Skeletal muscle tissue (tissue), 4 donors: ENCODE results near the gene MORF4L2. TPM values are rescaled to one million over a fixed set of nuclear protein-coding genes. Genes with fewer than 3 reads are reported as not detected.

Experiments
- H3K27ac ChIP-seq: one replicate; pipeline ENCODE4 v1.7.0; 2013; ENCODE audit warnings: mild to moderate bottlenecking, low read depth, low read length, inconsistent platforms
- H3K27me3 ChIP-seq, 3 donors: one replicate each; pipeline ENCODE4 v1.7.0; 2013; ENCODE audit warnings: low read length in 3 of 3; ENCODE audit not compliant: control insufficient read depth in 3 of 3, insufficient read depth in 3 of 3
- H3K36me3 ChIP-seq, 3 donors: one replicate each; pipeline ENCODE4 v1.7.0; 2013; ENCODE audit warnings: low read length in 3 of 3; ENCODE audit not compliant: control insufficient read depth in 3 of 3, insufficient read depth in 3 of 3
- H3K4me1 ChIP-seq, 3 donors: one replicate each; pipeline ENCODE4 v1.7.0; 2013; ENCODE audit warnings: low read length in 3 of 3, mild to moderate bottlenecking in 3 of 3; ENCODE audit not compliant: control insufficient read depth in 3 of 3, insufficient read depth in 3 of 3
- H3K4me3 ChIP-seq, 3 donors: one replicate each; pipeline ENCODE4 v1.7.0; 2013; ENCODE audit warnings: low read length in 3 of 3
- H3K9ac ChIP-seq, 3 donors: one replicate each; pipeline ENCODE4 v1.7.0; 2013; ENCODE audit warnings: low read length in 3 of 3, mild to moderate bottlenecking in 3 of 3, moderate library complexity in 2 of 3, low read depth in 1 of 3
- H3K9me3 ChIP-seq, 3 donors: one replicate each; pipeline ENCODE4 v1.7.0; 2013; ENCODE audit warnings: low read length in 3 of 3; ENCODE audit not compliant: control insufficient read depth in 3 of 3
- total RNA-seq: library from RNA; depleted of rRNA; stranded (reverse); fragments of >200 nt; gene quantifications from one replicate; pipeline ENCODE4 v1.2.3, GENCODE V29; 2014
- donor health status: Osteomylitis.

MORF4L2 gene
- 219 TPM for total RNA-seq

- no peaks in the 10 kb centered on the region for H3K27me3 ChIP-seq
These were observed at the start of gene MORF4L2 for GRCh38 chrX:103686199-103687072. Gene MORF4L2 (minus strand): TSS chrX:103686699. CDS start chrX:103677027, 9,672 bp downstream.

DNA sequence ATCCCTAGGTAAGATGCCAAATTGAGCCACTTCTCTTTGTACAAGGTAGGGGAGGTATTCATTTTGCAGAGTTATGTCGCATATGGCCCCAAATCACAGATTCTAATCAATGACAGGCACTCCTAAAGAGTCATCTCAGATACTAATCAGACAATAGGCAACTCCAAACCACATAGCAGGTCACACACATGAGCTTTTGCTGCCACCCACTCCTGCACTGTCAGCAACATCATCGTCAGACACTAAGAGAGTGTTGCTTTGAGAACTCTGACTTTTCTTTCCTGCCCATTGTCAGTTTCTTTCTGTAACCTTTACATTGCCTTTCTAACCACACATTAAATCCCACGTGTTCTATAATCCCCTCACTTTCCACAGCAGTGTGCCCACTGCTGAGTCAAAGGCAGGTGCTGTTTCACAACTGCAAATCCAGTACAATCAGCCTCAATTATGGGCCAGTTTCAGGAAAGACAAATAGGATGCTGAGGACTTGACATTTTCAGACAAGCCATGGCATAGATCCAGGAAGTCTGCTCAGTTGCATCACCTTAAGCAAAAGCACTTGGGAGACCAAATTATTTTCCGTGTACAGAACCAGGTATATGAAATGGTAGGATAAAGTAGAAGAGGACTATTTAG is 47.7 kb upstream of the MORF4L2 start:
- no peak overlapping the region for H3K4me3 ChIP-seq
- H3K9ac ChIP-seq: no peak overlapping the region
- no peak overlapping the region for H3K27ac ChIP-seq
- peaks cover 3 to 6% (median 4%) of the 10 kb centered on the region in 3 donors for H3K4me1 ChIP-seq
- H3K9me3 ChIP-seq: no peaks in the 10 kb centered on the region
- no peaks in the 10 kb centered on the region for H3K36me3 ChIP-seq
- H3K27me3 ChIP-seq: peaks cover 0 to 18% (median 0%) of the 10 kb centered on the region in 3 donors

More at GRCh38 chrX:103686199-103687072, at the start of gene MORF4L2:
- Histone ChIP-seq H3K4me1 (peaks cover 0 to 6% (median 5%) of the 10 kb centered on the region in 3 donors), H3K4me3 (peak within 1 kb of the TSS; percentile 78 to 91 (median 82)), H3K9ac (peak within 1 kb of the TSS; percentile 81 to 92 (median 89)), H3K27ac (peak within 1 kb of the TSS; percentile 96), H3K36me3 (peaks cover 0 to 15% (median 6%) of the 10 kb centered on the region in 3 donors), H3K9me3 (no peaks in the 10 kb centered on the region)

DNA sequence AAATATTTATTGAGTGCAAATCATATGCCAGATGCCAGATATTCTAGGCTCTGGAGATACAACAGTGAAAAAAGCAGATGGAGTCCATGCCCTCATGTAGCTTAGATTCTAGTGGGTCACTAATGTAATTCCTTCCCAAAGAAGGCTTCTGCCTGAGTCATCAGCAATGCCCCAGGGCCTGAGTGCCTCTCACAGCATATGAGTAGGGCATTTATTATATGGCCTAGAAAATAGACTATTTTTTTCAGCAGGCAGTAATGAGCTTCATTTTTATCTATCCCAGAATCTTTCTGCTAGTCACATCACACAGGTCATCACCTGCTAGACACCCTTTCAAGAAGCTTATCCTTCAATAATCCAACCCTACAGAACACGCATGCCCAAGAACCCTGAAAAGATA is 46.5 kb upstream of the MORF4L2 start:
- Histone ChIP-seq H3K36me3 (no peaks in the 10 kb centered on the region), H3K4me3 (no peak overlapping the region), H3K9me3 (no peaks in the 10 kb centered on the region), H3K9ac (no peak overlapping the region), H3K27ac (no peak overlapping the region), H3K4me1 (peaks cover 3 to 6% (median 4%) of the 10 kb centered on the region in 3 donors), H3K27me3 (peaks cover 0 to 18% (median 0%) of the 10 kb centered on the region in 3 donors)

- Histone ChIP-seq H3K9ac (no peak overlapping the region), H3K27me3 (peaks cover 0 to 23% (median 0%) of the 10 kb centered on the region in 3 donors), H3K36me3 (no peaks in the 10 kb centered on the region), H3K27ac (no peak overlapping the region), H3K4me3 (no peak overlapping the region), H3K9me3 (no peaks in the 10 kb centered on the region), H3K4me1 (peaks cover 3 to 6% (median 4%) of the 10 kb centered on the region in 3 donors)
These were observed 44.4 kb upstream of the MORF4L2 start for GRCh38 chrX:103730796-103731493.

DNA sequence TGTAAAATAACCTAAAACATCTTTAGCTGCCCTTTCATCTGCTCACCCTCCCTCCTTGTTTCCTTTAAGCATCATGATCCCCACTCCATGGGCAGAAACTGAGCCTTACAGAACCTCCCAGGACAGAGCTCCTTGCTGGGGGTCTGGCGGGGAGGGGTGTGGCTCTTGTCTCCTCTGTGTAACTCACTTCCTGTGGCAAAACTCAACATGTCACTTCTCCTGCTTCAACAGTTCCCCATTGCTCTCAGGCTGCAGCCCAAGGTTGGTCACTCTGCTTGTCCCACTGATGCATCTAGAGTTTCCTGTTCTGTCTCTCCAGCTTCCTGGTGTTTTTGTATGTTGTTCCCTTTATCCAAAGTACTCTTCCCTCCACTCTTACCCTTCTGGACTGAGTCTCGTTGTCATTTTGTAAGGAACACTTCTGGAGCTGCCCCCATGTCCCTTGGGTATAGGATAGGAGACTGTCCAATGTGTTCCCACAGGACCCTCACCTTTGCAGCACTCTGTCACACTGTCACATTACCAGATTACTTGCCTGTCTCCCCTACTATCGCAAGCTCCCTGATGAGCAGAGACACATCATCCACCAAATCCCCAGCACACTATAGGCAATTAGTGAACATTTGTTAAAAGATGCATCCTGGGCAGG is 43.8 kb upstream of the MORF4L2 start:
- Histone ChIP-seq H3K4me1 (peaks cover 3 to 6% (median 4%) of the 10 kb centered on the region in 3 donors), H3K9me3 (no peaks in the 10 kb centered on the region), H3K27ac (no peak overlapping the region), H3K36me3 (no peaks in the 10 kb centered on the region), H3K4me3 (no peak overlapping the region), H3K27me3 (peaks cover 0 to 26% (median 0%) of the 10 kb centered on the region in 3 donors), H3K9ac (no peak overlapping the region)

DNA sequence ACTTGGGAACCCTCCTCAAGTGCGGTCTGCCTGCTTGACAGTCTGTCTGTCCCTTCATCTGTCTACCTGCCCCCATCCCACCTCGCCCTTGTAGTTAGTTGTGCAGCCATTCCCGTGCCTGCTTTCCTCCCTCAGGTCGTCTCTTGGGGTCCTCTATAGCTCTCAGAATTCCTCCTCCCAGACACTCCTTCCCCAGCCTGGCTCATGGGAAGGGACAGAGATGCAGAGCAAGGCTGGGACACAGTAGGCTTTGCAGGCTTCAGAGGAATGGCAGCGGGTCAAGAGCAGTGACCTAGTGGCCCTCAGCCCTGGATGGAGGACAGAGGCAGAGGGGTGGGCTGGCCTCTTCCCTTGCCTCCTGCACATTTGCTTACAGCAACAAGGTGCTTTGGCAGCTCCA is 42.5 kb upstream of the MORF4L2 start:
- peaks cover 0 to 30% (median 0%) of the 10 kb centered on the region in 3 donors for H3K27me3 ChIP-seq

GRCh38 chrX:103727115-103727514 is 40.6 kb upstream of the MORF4L2 start:
- no peaks in the 10 kb centered on the region for H3K36me3 ChIP-seq
- H3K4me1 ChIP-seq: peaks cover 6 to 11% (median 6%) of the 10 kb centered on the region in 3 donors
- H3K9ac ChIP-seq: no peak overlapping the region
- H3K27ac ChIP-seq: no peak overlapping the region
- H3K4me3 ChIP-seq: no peak overlapping the region
- peaks cover 0 to 28% (median 0%) of the 10 kb centered on the region in 3 donors for H3K27me3 ChIP-seq
- no peaks in the 10 kb centered on the region for H3K9me3 ChIP-seq

More for the DNA sequence above, 42.5 kb upstream of the MORF4L2 start:
- H3K36me3 ChIP-seq: no peaks in the 10 kb centered on the region
- no peaks in the 10 kb centered on the region for H3K9me3 ChIP-seq
- no peak overlapping the region for H3K4me3 ChIP-seq
- no peak overlapping the region for H3K9ac ChIP-seq
- H3K4me1 ChIP-seq: peaks cover 3 to 6% (median 4%) of the 10 kb centered on the region in 3 donors
- H3K27ac ChIP-seq: no peak overlapping the region

DNA sequence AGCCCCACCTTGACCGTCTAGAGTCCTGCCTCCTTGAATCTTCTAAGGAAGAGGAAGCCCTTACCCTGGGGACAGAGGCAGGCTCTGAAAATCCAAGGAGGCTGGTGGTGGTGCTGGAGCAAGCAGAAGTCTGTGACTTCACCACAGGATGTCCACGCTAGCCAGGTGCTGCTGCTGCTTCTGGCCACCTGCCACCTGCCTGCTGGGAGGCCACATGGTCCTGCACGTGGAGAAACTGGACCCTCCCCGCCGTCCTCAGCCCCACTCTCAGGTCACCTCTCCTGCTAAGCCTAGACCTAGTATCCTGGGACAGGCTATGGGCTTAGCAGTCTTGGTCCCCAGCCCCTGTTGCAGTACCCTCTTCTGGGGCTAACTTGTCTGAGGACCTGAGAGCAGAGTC is 40.0 kb upstream of the MORF4L2 start:
- H3K9me3 ChIP-seq: no peaks in the 10 kb centered on the region
- H3K27ac ChIP-seq: no peak overlapping the region
- H3K9ac ChIP-seq: no peak overlapping the region
- H3K27me3 ChIP-seq: peaks cover 0 to 28% (median 0%) of the 10 kb centered on the region in 3 donors
- peaks cover 4 to 11% (median 6%) of the 10 kb centered on the region in 3 donors for H3K4me1 ChIP-seq
- H3K4me3 ChIP-seq: no peak overlapping the region
- H3K36me3 ChIP-seq: no peaks in the 10 kb centered on the region

DNA sequence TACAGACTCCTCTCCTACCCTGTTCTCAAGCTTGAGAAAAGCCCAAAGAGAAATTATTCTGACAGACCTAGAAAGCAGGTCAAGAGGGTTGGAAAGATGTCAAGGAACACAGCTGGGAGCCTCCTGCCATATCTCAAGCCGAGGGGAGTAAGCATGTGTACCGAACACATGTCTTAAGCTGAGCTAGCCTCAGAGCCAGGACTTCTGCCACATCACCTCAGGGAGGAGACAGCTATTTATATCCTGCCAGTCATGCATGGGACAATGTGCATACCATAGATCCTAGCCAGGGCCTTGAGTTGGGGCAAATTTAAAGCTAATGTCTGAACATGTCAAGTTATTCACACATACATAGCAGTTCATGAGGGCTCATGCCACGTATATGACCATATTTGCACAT is 36.0 kb upstream of the MORF4L2 start:
- Histone ChIP-seq H3K27me3 (peaks cover 0 to 13% (median 0%) of the 10 kb centered on the region in 3 donors), H3K27ac (no peak overlapping the region), H3K9ac (no peak overlapping the region)

More for the DNA sequence above, 36.0 kb upstream of the MORF4L2 start:
- no peaks in the 10 kb centered on the region for H3K9me3 ChIP-seq
- peaks cover 0 to 8% (median 2%) of the 10 kb centered on the region in 3 donors for H3K4me1 ChIP-seq
- no peaks in the 10 kb centered on the region for H3K36me3 ChIP-seq
- no peak overlapping the region for H3K4me3 ChIP-seq
